ENCODE data around the gene MTCH2.
A peak's percentile ranks its signal among the peaks of the same experiment; 100 is the strongest.
"Not testable (repeated sequence)": the region's sequence is repeated elsewhere in the genome, so short reads cannot be mapped to it uniquely, and the experiment has no call there.

MTCH2 gene

GRCh38 chr11:47642099-47642855 is at the start of gene MTCH2:
Gene MTCH2 (minus strand): TSS chr11:47642559. CDS start chr11:47642465, 94 bp downstream.
- peaks cover 6% of the 10 kb centered on the region for H3K4me1 ChIP-seq (ENCODE audit: insufficient read depth, low read length)
- H3K9ac ChIP-seq (ENCODE audit: low read depth, low read length), result peak within 1 kb of the TSS; percentile 97

GRCh38 chr11:47691979-47692378 is 49.6 kb upstream of the MTCH2 start:
- no peaks in the 10 kb centered on the region for H3K36me3 ChIP-seq (ENCODE audit: insufficient read depth, low read length)
- no peaks in the 10 kb centered on the region for H3K9me3 ChIP-seq (ENCODE audit: control insufficient read depth, insufficient read depth, low read length)
- no peaks in the 10 kb centered on the region for H3K4me1 ChIP-seq (ENCODE audit: insufficient read depth, low read length)
- no peak overlapping the region for H3K9ac ChIP-seq (ENCODE audit: low read depth, low read length)

More at GRCh38 chr11:47642099-47642855, at the start of gene MTCH2:
- H3K9me3 ChIP-seq (ENCODE audit: control insufficient read depth, insufficient read depth, low read length), result no peaks in the 10 kb centered on the region
- peaks cover 9% of the 10 kb centered on the region for H3K36me3 ChIP-seq (ENCODE audit: insufficient read depth, low read length)

- H3K9me3 ChIP-seq (ENCODE audit: control insufficient read depth, insufficient read depth, low read length), result no peaks in the 10 kb centered on the region
- H3K36me3 ChIP-seq (ENCODE audit: insufficient read depth, low read length), result no peaks in the 10 kb centered on the region
- H3K9ac ChIP-seq (ENCODE audit: low read depth, low read length), result no peak overlapping the region
- no peaks in the 10 kb centered on the region for H3K4me1 ChIP-seq (ENCODE audit: insufficient read depth, low read length)
Measured at GRCh38 chr11:47689480-47689879, 47.1 kb upstream of the MTCH2 start.

- Histone ChIP-seq H3K4me1 (ENCODE audit: insufficient read depth, low read length) (no peaks in the 10 kb centered on the region), H3K36me3 (ENCODE audit: insufficient read depth, low read length) (no peaks in the 10 kb centered on the region), H3K9ac (ENCODE audit: low read depth, low read length) (no peak overlapping the region), H3K9me3 (ENCODE audit: control insufficient read depth, insufficient read depth, low read length) (no peaks in the 10 kb centered on the region)
Measured at GRCh38 chr11:47688991-47689390, 46.6 kb upstream of the MTCH2 start.

GRCh38 chr11:47688111-47688510 is 45.8 kb upstream of the MTCH2 start:
- Histone ChIP-seq H3K9ac (ENCODE audit: low read depth, low read length) (no peak overlapping the region), H3K4me1 (ENCODE audit: insufficient read depth, low read length) (no peaks in the 10 kb centered on the region), H3K36me3 (ENCODE audit: insufficient read depth, low read length) (no peaks in the 10 kb centered on the region), H3K9me3 (ENCODE audit: control insufficient read depth, insufficient read depth, low read length) (no peaks in the 10 kb centered on the region)

- H3K4me1 ChIP-seq (ENCODE audit: insufficient read depth, low read length); H3K9ac ChIP-seq (ENCODE audit: low read depth, low read length); H3K9me3 ChIP-seq (ENCODE audit: control insufficient read depth, insufficient read depth, low read length); H3K36me3 ChIP-seq (ENCODE audit: insufficient read depth, low read length): not testable (repeated sequence)
Measured at GRCh38 chr11:47686704-47687103, 44.3 kb upstream of the MTCH2 start.

GRCh38 chr11:47686151-47686550 is 43.8 kb upstream of the MTCH2 start:
- Histone ChIP-seq H3K9ac (ENCODE audit: low read depth, low read length) (no peak overlapping the region), H3K36me3 (ENCODE audit: insufficient read depth, low read length) (no peaks in the 10 kb centered on the region), H3K9me3 (ENCODE audit: control insufficient read depth, insufficient read depth, low read length) (no peaks in the 10 kb centered on the region), H3K4me1 (ENCODE audit: insufficient read depth, low read length) (no peaks in the 10 kb centered on the region)

GRCh38 chr11:47675851-47676250 is 33.5 kb upstream of the MTCH2 start:
- H3K4me1 ChIP-seq (ENCODE audit: insufficient read depth, low read length), result no peaks in the 10 kb centered on the region; the same call in 1 of the 2 replicates
- no peaks in the 10 kb centered on the region for H3K9me3 ChIP-seq (ENCODE audit: control insufficient read depth, insufficient read depth, low read length)
- no peak overlapping the region for H3K9ac ChIP-seq (ENCODE audit: low read depth, low read length)
- no peaks in the 10 kb centered on the region for H3K36me3 ChIP-seq (ENCODE audit: insufficient read depth, low read length)

GRCh38 chr11:47672283-47672730 is 29.9 kb upstream of the MTCH2 start:
- Histone ChIP-seq H3K9me3 (ENCODE audit: control insufficient read depth, insufficient read depth, low read length) (no peaks in the 10 kb centered on the region), H3K36me3 (ENCODE audit: insufficient read depth, low read length) (no peaks in the 10 kb centered on the region), H3K9ac (ENCODE audit: low read depth, low read length) (no peak overlapping the region)

GRCh38 chr11:47669856-47670255 is 27.5 kb upstream of the MTCH2 start:
- Histone ChIP-seq H3K9me3 (ENCODE audit: control insufficient read depth, insufficient read depth, low read length) (no peaks in the 10 kb centered on the region), H3K4me1 (ENCODE audit: insufficient read depth, low read length) (no peaks in the 10 kb centered on the region; the same call in 1 of the 2 replicates), H3K36me3 (ENCODE audit: insufficient read depth, low read length) (no peaks in the 10 kb centered on the region), H3K9ac (ENCODE audit: low read depth, low read length) (no peak overlapping the region)

More at GRCh38 chr11:47672283-47672730, 29.9 kb upstream of the MTCH2 start:
- no peaks in the 10 kb centered on the region; the same call in 1 of the 2 replicates for H3K4me1 ChIP-seq (ENCODE audit: insufficient read depth, low read length)

GRCh38 chr11:47668665-47669064 is 26.3 kb upstream of the MTCH2 start:
- Histone ChIP-seq H3K9ac (ENCODE audit: low read depth, low read length) (no peak overlapping the region), H3K4me1 (ENCODE audit: insufficient read depth, low read length) (no peaks in the 10 kb centered on the region; the same call in 1 of the 2 replicates), H3K36me3 (ENCODE audit: insufficient read depth, low read length) (no peaks in the 10 kb centered on the region), H3K9me3 (ENCODE audit: control insufficient read depth, insufficient read depth, low read length) (no peaks in the 10 kb centered on the region)

GRCh38 chr11:47667555-47667954 is 25.2 kb upstream of the MTCH2 start:
- no peaks in the 10 kb centered on the region; the same call in 1 of the 2 replicates for H3K4me1 ChIP-seq (ENCODE audit: insufficient read depth, low read length)
- no peak overlapping the region for H3K9ac ChIP-seq (ENCODE audit: low read depth, low read length)
- no peaks in the 10 kb centered on the region for H3K9me3 ChIP-seq (ENCODE audit: control insufficient read depth, insufficient read depth, low read length)
- H3K36me3 ChIP-seq (ENCODE audit: insufficient read depth, low read length), result no peaks in the 10 kb centered on the region

- Histone ChIP-seq H3K9ac (ENCODE audit: low read depth, low read length) (no peak overlapping the region), H3K9me3 (ENCODE audit: control insufficient read depth, insufficient read depth, low read length) (no peaks in the 10 kb centered on the region), H3K36me3 (ENCODE audit: insufficient read depth, low read length) (no peaks in the 10 kb centered on the region), H3K4me1 (ENCODE audit: insufficient read depth, low read length) (no peaks in the 10 kb centered on the region)
Measured at GRCh38 chr11:47667135-47667534, 24.8 kb upstream of the MTCH2 start.

- H3K9me3 ChIP-seq (ENCODE audit: control insufficient read depth, insufficient read depth, low read length); H3K9ac ChIP-seq (ENCODE audit: low read depth, low read length); H3K4me1 ChIP-seq (ENCODE audit: insufficient read depth, low read length); H3K36me3 ChIP-seq (ENCODE audit: insufficient read depth, low read length): not testable (repeated sequence)
Measured at GRCh38 chr11:47664936-47665335, 22.6 kb upstream of the MTCH2 start.

- Histone ChIP-seq H3K4me1 (ENCODE audit: insufficient read depth, low read length) (no peaks in the 10 kb centered on the region), H3K36me3 (ENCODE audit: insufficient read depth, low read length) (no peaks in the 10 kb centered on the region), H3K9ac (ENCODE audit: low read depth, low read length) (no peak overlapping the region), H3K9me3 (ENCODE audit: control insufficient read depth, insufficient read depth, low read length) (no peaks in the 10 kb centered on the region)
Measured at GRCh38 chr11:47661245-47661644, 18.9 kb upstream of the MTCH2 start.

All from ES-I3 (cell line).